Epithelial cell of prostate (primary cell): Measurements from ENCODE around the gene PSME1.

Experiments
- DNase-seq: peaks from one replicate; pipeline ENCODE4 v3.0.0-alpha.2; 2011; ENCODE audit warnings: low read depth, low spot score
- H3K27ac ChIP-seq: fragments of 450-650 bp; 2 replicates; pipeline ENCODE4 v1.5.1; 2017; ENCODE audit warnings: mild to moderate bottlenecking

PSME1 gene

DNA sequence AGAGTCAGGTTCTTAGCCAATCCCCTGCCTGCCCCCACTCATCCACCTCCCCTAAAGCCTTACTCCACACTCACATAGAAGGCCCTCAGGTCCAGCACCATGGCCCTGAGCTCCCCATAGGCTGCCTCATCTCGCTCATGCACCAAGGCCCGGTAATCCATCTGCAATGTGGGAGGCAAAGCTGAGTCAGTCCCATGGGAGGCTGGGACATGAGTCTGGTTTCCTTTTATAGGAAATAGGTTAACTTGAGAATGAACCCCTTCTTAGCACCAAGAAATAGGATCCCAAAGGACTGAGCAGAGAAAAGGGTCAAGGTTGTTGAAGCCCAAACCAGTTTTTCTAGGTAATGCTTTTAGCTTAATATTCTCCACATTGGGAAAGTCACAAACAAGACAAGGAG is 7.5 kb downstream of the PSME1 start:
- DNase-seq: no peak
- H3K27ac ChIP-seq: no peak overlapping the region

DNA sequence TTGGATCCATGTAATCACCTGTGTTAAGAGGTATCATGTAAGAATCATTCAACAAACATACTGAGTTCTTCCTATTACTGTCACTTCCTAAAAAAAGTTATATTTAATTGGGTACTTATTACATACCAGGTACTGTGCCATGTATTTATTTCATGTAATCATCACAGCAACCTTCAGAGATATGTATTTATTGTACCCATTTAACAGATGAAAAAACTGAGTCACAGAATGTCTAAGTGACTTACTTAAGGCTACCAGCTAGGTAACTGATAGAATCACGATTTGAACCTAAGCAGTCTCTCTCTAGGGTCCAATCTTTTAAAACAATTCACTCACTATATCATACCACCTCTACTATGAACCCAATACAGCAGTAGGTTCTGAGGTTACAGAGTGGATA is 8.5 kb downstream of the PSME1 start:
- H3K27ac ChIP-seq: no peak overlapping the region
- no peak for DNase-seq

DNA sequence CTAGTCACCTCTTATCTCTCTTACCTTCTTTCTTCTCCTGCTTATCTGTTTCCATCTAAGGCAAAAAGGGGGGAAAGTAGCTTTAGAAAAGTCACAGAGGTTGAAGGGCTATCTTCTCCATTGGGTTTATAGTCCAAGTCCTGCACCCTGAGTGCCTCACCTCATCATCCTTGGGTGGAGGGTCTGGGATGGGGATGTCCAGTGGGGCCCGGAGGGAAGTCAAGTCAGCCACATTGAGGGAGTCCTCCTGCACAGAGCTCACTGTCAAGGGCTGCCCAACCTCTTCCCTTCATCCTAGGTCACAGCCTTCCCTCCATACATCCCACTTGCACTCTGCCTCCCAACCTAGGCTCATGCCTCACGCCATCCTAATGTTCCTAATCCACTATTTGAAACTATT is 9.2 kb downstream of the PSME1 start:
- H3K27ac ChIP-seq: no peak overlapping the region
- no peak for DNase-seq

DNA sequence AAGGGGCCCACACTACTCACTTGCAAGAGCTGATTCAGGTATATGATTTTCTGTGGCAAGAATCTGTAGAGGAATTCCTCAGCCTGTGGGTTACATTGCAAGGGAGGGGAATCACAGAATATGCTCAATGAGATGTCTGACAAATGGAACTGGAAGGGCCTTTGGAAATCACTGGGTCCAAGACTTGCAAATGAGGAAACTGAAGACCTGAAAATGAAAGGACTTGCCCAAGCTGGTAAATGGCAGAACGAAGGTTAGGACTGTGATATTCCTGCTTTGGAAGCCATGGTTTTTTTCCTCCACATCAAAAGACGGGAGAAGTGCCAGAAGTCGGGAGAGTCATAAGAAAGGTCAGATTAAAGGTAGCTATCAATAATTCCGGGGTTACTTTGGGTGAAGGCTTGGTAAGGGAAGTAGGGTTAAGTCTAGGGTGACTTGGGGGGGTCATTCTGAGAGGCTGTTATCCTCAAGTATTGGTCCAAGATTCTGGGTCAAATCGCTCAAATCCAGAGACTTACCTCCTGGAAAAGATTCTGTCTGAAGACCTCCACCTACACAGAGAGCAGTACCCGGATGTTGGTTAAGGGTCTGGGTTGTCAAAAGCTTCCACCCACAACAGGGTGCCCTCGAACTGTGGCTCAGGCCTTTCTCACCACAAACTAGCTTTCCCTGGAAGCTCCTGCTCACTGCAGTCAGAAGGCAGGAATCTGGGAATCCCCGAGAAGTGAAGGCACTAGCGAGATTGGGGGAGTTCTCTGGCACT is 9.9 kb downstream of the PSME1 start:
- no peak for DNase-seq
- peak overlapping the region; percentile 89 for H3K27ac ChIP-seq

DNA sequence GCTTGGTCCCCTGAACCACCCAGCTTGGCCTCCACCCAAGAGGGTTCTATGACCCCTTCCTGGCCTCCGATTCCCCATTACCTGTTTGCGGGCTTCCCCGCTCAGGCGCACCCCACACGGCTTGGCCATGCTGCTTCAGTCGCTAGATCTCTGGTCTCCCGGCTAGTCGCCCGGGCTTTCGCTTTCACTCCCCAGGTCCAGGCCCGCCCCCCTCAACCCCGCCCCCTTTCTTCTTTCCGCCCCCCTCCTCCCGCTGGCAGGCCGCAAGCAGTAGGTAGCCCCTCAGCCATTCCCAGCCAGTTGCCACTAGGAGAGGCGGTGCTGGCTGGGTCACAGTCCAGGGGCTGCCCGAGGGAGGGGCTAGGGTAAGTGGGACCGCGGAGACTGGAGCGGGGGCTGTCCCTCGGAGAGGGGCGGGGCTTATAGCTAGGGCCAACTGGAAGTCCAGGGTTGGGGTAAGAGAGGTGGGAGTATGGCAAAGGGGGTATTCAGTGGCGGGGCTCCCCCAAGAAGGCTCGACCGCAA is 10.5 kb downstream of the PSME1 start, which contains the start of gene PSME2:
TSS of gene PSME2 (minus strand) at position 158 of the 525 bp plus-strand sequence. CDS start at position 129, 29 bp downstream.
- H3K27ac ChIP-seq: peak within 1 kb of the TSS; percentile 89
- DNase-seq: peak; percentile 80

DNA sequence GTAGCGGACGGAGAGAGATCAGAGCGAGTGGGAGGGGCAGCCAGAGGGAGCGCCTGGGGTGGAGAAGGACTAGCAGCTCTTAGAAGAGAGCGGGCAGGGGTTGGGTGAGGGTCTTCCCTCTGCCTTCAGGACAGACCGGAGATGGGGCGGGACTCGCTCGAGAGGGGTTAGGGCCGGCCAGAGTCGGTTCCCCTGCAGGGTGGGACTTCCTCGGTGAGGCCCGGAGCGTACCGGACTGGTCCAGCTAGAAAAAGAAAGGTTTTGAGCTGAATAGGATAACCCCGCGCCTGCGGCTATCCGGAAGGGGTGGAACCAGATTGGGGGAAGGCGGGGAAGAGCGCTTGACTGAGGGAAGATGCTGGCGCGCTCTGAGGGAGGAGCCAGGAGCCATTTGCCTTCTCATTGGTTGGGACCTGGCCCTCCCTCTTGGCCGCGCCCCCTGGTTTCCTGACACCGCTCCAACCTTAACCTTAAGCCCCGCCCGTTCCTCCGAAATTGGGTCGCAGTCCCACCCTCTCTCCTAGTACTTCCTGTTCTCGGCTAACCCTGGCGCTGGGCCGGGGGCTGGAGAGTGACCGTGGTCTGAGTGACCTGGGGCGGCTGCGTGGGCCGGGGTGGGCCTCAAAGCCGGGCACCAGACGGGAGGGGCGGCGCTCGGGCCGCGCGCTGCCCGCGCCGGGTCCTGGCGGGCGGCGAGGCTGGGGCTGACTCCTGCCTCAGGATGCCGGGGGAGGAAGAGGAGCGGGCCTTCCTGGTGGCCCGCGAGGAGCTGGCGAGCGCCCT is 11.2 kb downstream of the PSME1 start, which contains the start of gene RNF31:
TSS of gene RNF31 (plus strand) at position 521 of the 783 bp plus-strand sequence. CDS start at position 722, 201 bp downstream.
- peak; percentile 93 for DNase-seq
- H3K27ac ChIP-seq: peak within 1 kb of the TSS; percentile 89

DNA sequence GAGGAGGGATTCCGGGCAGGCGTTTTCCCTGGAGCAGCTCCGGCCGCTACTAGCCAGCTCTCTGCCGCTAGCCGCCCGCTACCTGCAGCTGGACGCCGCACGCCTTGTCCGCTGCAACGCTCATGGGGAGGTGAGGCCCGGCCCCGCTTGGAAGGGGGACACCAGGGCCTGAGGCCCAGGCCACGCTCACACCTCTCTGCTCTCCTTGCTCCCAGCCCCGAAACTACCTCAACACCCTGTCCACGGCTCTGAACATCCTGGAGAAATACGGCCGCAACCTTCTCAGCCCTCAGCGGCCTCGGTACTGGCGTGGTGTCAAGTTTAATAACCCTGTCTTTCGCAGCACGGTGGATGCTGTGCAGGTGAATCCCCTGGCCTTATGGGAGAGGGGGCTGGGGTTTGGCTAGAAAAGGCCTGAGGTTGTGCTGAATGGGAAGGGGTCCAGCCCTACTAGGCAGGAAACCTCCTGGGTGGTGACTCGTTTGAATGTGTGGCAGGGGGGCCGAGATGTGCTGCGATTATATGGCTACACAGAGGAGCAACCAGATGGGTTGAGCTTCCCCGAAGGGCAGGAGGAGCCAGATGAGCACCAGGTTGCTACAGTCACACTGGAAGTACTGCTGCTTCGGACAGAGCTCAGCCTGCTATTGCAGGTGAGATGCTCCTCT is 11.9 kb downstream of the PSME1 start:
- no peak for DNase-seq
- H3K27ac ChIP-seq: peak overlapping the region; percentile 89

DNA sequence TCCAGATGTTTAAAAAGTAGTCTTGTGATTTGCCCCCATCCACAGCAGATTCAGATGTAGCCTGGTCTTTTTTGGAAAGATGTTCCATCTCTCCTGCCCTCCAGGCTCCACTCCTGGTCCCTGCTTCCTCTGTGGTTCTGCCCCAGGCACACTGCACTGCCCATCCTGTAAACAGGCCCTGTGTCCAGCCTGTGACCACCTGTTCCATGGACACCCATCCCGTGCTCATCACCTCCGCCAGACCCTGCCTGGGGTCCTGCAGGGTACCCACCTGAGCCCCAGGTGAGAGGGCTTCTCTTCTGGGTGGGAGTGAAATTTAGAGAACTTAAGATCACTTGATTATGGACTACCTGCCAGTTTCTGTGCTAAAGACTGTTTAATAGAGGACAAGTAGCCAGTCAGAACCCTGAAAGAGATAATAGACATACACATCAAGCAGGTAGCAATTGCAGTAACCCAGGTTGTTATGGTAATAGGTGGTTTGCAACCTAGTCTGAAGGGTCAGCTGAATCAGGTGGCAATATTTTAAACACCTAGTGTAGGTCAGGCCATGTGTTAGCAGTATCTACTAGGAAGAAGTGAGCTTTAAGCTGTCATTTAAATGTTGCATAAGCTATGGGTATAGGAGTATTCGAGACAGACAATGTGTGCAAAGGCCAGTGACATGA is 13.4 kb downstream of the PSME1 start:
- DNase-seq: no peak
- H3K27ac ChIP-seq: no peak overlapping the region

DNA sequence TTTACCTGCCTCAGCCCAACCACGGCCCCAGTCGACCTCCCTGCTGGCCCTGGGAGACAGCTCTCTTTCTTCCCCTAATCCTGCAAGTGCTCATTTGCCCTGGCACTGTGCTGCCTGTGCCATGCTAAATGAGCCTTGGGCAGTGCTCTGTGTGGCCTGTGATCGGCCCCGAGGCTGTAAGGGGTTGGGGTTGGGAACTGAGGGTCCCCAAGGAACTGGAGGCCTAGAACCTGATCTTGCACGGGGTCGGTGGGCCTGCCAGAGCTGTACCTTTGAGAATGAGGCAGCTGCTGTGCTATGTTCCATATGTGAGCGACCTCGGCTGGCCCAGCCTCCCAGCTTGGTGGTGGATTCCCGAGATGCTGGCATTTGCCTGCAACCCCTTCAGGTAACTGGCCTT is 14.1 kb downstream of the PSME1 start:
- no peak for DNase-seq
- no peak overlapping the region for H3K27ac ChIP-seq

DNA sequence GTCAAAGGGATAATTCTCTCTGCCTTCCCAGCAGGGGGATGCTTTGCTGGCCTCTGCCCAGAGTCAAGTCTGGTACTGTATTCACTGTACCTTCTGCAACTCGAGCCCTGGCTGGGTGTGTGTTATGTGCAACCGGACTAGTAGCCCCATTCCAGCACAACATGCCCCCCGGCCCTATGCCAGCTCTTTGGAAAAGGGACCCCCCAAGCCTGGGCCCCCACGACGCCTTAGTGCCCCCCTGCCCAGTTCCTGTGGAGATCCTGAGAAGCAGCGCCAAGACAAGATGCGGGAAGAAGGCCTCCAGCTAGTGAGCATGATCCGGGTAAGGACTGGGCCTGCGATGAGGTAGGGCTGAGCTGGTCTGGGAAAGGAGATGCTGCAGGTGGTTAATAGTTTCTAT is 14.6 kb downstream of the PSME1 start:
- no peak for DNase-seq
- no peak overlapping the region for H3K27ac ChIP-seq

DNA sequence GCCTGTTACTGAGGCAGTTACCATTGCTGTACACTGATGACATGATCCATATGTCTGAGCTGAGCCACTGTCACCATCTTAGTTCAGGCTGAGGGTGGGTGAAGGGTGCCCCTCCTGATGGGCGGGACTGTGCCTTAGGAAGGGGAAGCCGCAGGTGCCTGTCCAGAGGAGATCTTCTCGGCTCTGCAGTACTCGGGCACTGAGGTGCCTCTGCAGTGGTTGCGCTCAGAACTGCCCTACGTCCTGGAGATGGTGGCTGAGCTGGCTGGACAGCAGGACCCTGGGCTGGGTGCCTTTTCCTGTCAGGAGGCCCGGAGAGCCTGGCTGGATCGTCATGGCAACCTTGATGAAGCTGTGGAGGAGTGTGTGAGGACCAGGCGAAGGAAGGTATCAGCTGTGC is 15.0 kb downstream of the PSME1 start:
- no peak overlapping the region for H3K27ac ChIP-seq
- DNase-seq: no peak

DNA sequence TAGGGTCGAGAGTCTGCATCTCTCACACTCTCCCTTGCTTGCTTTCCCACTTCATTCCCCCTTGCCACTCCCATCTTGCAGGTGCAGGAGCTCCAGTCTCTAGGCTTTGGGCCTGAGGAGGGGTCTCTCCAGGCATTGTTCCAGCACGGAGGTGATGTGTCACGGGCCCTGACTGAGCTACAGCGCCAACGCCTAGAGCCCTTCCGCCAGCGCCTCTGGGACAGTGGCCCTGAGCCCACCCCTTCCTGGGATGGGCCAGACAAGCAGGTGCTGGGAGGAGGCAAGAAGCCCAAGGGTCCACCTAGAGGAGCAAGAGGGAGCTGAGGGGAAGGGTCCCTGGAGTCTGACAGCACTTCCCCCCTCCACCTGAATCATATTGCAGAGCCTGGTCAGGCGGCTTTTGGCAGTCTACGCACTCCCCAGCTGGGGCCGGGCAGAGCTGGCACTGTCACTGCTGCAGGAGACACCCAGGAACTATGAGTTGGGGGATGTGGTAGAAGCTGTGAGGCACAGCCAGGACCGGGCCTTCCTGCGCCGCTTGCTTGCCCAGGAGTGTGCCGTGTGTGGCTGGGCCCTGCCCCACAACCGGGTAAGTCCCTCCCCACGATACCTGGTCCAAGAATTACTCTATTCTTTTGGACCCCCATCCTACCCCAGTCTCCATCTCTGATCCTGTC is 15.5 kb downstream of the PSME1 start:
- H3K27ac ChIP-seq: no peak overlapping the region
- DNase-seq: no peak

DNA sequence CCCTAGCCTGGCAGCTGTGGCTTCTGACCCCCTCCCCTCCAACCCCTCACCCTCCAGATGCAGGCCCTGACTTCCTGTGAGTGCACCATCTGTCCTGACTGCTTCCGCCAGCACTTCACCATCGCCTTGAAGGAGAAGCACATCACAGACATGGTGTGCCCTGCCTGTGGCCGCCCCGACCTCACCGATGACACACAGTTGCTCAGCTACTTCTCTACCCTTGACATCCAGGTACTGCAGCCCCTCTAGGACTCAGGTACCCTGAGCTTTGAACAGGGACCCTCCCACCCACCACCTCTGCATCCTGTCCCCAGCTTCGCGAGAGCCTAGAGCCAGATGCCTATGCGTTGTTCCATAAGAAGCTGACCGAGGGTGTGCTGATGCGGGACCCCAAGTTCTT is 19.1 kb downstream of the PSME1 start:
- H3K27ac ChIP-seq: no peak overlapping the region
- DNase-seq: no peak

DNA sequence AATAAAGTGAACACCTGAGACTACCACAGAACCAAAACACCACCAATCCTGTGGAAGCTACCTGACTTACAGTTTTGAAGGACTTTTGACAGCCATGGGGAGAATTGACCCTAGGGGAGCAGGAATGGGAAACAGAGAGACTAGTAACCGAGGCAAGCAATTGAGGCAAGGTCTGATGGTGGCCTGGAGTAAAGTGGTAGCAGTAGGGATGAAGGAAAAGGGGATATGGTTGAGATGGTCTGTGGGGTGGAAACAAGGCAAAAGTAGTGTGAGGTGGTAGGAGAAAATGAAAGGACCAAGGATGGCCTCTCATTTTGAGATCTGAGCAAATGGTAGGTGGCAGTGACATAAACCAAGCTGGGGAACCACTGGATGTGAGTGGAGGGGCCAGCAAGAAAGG is 20.8 kb downstream of the PSME1 start:
- no peak for DNase-seq
- H3K27ac ChIP-seq: no peak overlapping the region

DNA sequence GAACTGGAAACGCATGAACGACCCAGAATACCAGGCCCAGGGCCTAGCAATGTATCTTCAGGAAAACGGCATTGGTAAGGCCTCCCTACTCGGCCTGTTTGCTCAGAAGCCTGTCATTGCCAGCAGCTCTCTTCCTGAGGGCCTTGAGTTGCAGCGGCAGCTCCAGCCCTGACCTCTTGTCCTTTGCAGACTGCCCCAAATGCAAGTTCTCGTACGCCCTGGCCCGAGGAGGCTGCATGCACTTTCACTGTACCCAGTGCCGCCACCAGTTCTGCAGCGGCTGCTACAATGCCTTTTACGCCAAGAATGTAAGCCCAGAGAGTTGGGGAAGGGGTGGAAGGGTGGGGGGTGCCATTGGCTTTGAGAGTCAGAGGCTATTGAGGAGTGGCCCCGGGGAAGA is 21.3 kb downstream of the PSME1 start:
- no peak for DNase-seq
- no peak overlapping the region for H3K27ac ChIP-seq

DNA sequence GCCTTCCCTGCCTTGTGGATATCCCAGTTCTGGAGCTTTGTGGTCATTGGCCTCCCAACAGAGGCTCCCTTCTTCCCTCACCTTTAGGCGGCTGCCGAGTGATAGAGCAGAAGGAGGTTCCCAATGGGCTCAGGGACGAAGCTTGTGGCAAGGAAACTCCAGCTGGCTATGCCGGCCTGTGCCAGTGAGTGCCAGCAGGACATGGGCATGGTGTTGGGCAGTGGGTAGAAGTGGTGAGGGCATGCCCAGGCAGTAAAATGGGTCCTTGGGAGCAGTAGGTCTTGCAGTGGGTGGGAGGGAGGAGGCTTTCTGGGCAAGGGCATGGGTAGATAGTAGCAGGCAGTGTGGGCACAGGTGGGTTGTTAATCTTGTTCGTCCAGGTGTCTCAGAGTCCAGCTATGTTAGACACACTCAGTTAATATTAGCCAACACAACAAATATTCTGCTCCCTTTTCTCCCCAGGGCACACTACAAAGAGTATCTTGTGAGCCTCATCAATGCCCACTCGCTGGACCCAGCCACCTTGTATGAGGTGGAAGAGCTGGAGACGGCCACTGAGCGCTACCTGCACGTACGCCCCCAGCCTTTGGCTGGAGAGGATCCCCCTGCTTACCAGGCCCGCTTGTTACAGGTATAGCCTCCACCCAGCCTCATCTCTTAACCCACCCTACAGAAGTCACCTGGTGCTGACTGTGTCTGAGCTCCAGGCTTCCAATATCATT is 23.9 kb downstream of the PSME1 start:
- H3K27ac ChIP-seq: peak overlapping the region; percentile 50
- no peak for DNase-seq

DNA sequence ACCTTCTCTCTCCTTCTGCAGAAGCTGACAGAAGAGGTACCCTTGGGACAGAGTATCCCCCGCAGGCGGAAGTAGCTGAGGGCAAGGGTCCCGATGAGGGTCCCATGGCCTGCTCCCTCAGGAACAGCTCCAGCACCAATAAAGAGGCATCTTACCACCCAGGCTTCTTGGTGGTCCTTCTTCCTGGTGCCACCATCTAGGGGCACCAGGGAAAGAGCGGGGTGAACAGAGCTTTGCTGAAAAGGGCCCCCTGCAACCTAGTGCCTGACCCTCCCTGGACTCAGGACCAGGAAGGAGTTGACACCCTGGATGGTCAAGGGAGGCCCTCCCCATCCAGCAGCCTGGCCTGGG is 24.5 kb downstream of the PSME1 start:
- H3K27ac ChIP-seq: peak overlapping the region; percentile 50
- DNase-seq: no peak

DNA sequence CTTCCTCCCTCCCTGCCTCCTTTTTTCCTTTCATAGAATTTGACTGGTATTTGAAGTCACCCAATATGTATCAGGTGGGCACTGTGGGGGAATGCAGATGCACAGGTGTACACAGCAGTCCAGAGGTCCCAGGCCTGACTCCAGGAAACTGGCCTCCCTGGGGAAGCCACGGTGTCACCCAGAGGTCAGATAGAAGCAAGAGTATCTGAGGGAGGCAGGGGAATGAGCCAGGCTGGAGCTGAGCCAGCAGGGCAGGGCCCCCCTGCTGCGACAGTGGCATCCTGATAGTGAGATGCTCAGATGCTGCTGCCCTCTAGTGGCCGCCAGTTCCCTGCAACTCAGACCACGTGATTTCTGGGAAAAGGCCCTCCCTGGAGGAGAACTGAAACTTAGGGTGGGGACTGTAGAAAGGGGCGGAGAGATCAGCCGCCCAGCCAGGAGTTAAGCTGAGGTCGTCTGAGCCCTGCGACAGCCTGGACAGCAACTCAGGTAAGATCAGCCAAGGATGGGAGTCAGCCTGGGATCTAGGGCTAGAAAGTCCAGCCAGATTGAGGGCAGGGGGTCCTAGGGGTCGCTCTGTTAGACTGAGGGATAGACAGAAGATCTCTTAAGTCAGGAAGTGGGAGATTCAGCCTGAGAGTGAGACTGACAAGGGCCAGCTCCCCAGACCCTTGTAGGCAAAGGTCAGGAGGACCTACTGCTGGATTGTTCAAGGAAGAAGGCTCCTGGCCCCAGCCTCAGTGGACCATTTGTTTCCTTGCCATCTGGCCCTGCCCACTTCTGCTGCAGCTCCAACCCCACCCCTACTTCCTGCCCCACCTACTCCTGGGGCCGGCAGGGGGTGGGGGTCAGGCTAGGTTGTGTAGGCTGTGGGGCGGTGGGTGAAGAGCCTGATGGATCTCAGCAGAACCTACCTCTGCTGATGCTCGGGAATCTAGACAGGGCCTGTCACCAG is 25.1 kb downstream of the PSME1 start, which contains the start of gene IRF9:
TSS of gene IRF9 (plus strand) at position 416 of the 955 bp plus-strand sequence. CDS start 880 bp downstream, outside the sequence.
- DNase-seq: peak; percentile 59
- H3K27ac ChIP-seq: peak within 1 kb of the TSS; percentile 68
